ENCODE results near the gene RABEP1. TPM values are rescaled to one million over a fixed set of nuclear protein-coding genes. Genes with fewer than 3 reads are reported as not detected.
A peak's percentile ranks its signal among the peaks of the same experiment; 100 is the strongest.

The RABEP1 gene
- total RNA-seq, 1 experiment from 2014 or later, result 53.0 TPM

- Histone ChIP-seq H3K4me1 (replicated peaks; ENCODE audit: insufficient read depth) (peaks cover 16% of the 10 kb centered on the region), H3F3A (ENCODE audit: insufficient read depth, low read depth) (peaks cover 18% of the 10 kb centered on the region; the same call in 1 of the 2 replicates), H3K36me3 (ENCODE audit: low read depth) (no peaks in the 10 kb centered on the region), H3K9me2 (ENCODE audit: insufficient read depth) (no peaks in the 10 kb centered on the region), H3K9me3 (ENCODE audit: insufficient read depth, low read depth) (no peaks in the 10 kb centered on the region), H2AFZ (no peak overlapping the region), H4K20me1 (ENCODE audit: insufficient read depth) (peaks cover 39% of the 10 kb centered on the region), H3K4me2 (no peak overlapping the region), H3K27ac (no peak overlapping the region), H3K4me3 (no peak overlapping the region), H3K27me3 (ENCODE audit: insufficient read depth, low read depth) (no peaks in the 10 kb centered on the region), H3K79me2 (ENCODE audit: low read depth) (peaks cover 79% of the 10 kb centered on the region)
- CTCF ChIA-PET, result interaction anchor here (0.6 kb wide), 1 partner anchor 1131 kb away, joined by 4 read pairs; no protein-coding TSS in a partner anchor
- TF ChIP-seq EZH2 (IDR thresholded peaks at IDR 0.05; ENCODE audit: low read depth), result no peak
- TF ChIP-seq CTCF (conservative IDR thresholded peaks at IDR 0.05), result no peak
- no TSS peak for BruUV-seq (replicated peaks)
- intact Hi-C loops (cut with micrococcal nuclease; ENCODE audit: unreplicated experiment), result no loop called here
- POLR2A ChIA-PET (ENCODE audit: unreplicated experiment), result no interaction called here
- peak in 1 of 2 experiments; percentile 25 for DNase-seq
Observed at GRCh38 chr17:5286846-5287245, 4.8 kb downstream of the RABEP1 start.

GRCh38 chr17:5291683-5292350 lies 9.7 kb downstream of the RABEP1 start:
- no peaks in the 10 kb centered on the region for H3K27me3 ChIP-seq (ENCODE audit: insufficient read depth, low read depth)
- H3K4me3 ChIP-seq, result no peak overlapping the region
- no peak overlapping the region for H3K27ac ChIP-seq
- ChIA-PET CTCF (no interaction called here), POLR2A (ENCODE audit: unreplicated experiment) (no interaction called here)
- H3K79me2 ChIP-seq (ENCODE audit: low read depth), result peaks cover 66% of the 10 kb centered on the region
- 0 out of 2 replicates have a peak, but pooled peaks cover 10% of the 10 kb centered on the region for H3K36me3 ChIP-seq (ENCODE audit: low read depth)
- no peak overlapping the region for H3K4me2 ChIP-seq
- TF ChIP-seq CTCF (conservative IDR thresholded peaks at IDR 0.05) (no peak), EZH2 (IDR thresholded peaks at IDR 0.05; ENCODE audit: low read depth) (no peak)
- no peaks in the 10 kb centered on the region for H3K9me2 ChIP-seq (ENCODE audit: insufficient read depth)
- no TSS peak for BruUV-seq (replicated peaks)
- no peaks in the 10 kb centered on the region for H3K9me3 ChIP-seq (ENCODE audit: insufficient read depth, low read depth)
- DNase-seq, result no peak
- peaks cover 8% of the 10 kb centered on the region; the same call in 1 of the 2 replicates for H3F3A ChIP-seq (ENCODE audit: insufficient read depth, low read depth)
- intact Hi-C loops (cut with micrococcal nuclease; ENCODE audit: unreplicated experiment), result no loop called here
- no peaks in the 10 kb centered on the region for H3K4me1 ChIP-seq (replicated peaks; ENCODE audit: insufficient read depth)
- H2AFZ ChIP-seq, result no peak overlapping the region
- H4K20me1 ChIP-seq (ENCODE audit: insufficient read depth), result peaks cover 40% of the 10 kb centered on the region

DNA sequence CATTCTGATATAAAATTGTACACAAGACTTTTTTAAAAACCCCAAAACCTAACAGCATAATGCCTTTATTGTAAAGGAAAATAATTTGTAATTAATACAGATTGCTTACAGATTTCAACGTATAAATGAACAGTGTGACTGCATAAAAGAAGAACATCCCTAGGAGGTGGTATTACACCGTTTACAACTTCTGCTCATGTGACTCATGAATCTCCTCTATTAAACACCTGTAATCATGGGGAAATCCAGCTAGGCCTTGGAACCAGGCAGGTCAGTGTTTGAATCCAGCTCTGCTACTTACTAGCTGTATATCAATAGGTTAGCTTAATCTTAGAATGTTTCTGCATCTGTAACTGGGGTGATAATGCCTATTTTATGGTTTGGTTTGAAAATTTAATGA lies 15.2 kb downstream of the RABEP1 start:
- CTCF ChIA-PET, result no interaction called here
- Histone ChIP-seq H3K9me3 (ENCODE audit: insufficient read depth, low read depth) (no peaks in the 10 kb centered on the region), H3K4me3 (no peak overlapping the region), H3K9me2 (ENCODE audit: insufficient read depth) (no peaks in the 10 kb centered on the region), H3K27ac (no peak overlapping the region), H3K4me2 (no peak overlapping the region), H3K27me3 (ENCODE audit: insufficient read depth, low read depth) (no peaks in the 10 kb centered on the region), H3K4me1 (replicated peaks; ENCODE audit: insufficient read depth) (no peaks in the 10 kb centered on the region), H3K36me3 (ENCODE audit: low read depth) (0 out of 2 replicates have a peak, but pooled peaks cover 7% of the 10 kb centered on the region), H2AFZ (no peak overlapping the region), H4K20me1 (ENCODE audit: insufficient read depth) (peaks cover 25% of the 10 kb centered on the region), H3F3A (ENCODE audit: insufficient read depth, low read depth) (peaks cover 8% of the 10 kb centered on the region; the same call in 1 of the 2 replicates), H3K79me2 (ENCODE audit: low read depth) (peaks cover 45% of the 10 kb centered on the region)
- no TSS peak for BruUV-seq (replicated peaks)
- no peak for DNase-seq
- intact Hi-C loops (cut with micrococcal nuclease; ENCODE audit: unreplicated experiment), result no loop called here
- POLR2A ChIA-PET (ENCODE audit: unreplicated experiment), result no interaction called here
- TF ChIP-seq CTCF (conservative IDR thresholded peaks at IDR 0.05) (no peak), EZH2 (IDR thresholded peaks at IDR 0.05; ENCODE audit: low read depth) (no peak)
